ENCODE data around the gene HAL. TPM values are rescaled to one million over a fixed set of nuclear protein-coding genes. Genes with fewer than 3 reads are reported as not detected.
A peak's percentile ranks its signal among the peaks of the same experiment; 100 is the strongest.

HAL gene
- total and polyA plus RNA-seq, 2 of the 13 experiments (the other 11 are each of a cell fraction or from before 2014, with no cell fraction given) = 0.89 to 37.8 TPM

- TF ChIP-seq MYPOP (CRISPR knock-in tag; IDR thresholded peaks at IDR 0.05) (peak; percentile 72), KAT7 (CRISPR knock-in tag; IDR thresholded peaks at IDR 0.05; ENCODE audit: borderline replicate concordance) (0 out of 2 replicates have a peak, but pooled peaks have one; percentile 59), HIVEP1 (CRISPR knock-in tag; IDR thresholded peaks at IDR 0.05) (no peak; the same call in 1 of the 2 replicates), RXRA (CRISPR knock-in tag; IDR thresholded peaks at IDR 0.05) (peak; percentile 94; the same call in 1 of the 2 replicates), KDM1A (CRISPR knock-in tag; IDR thresholded peaks at IDR 0.05) (no peak), ZNF75D (CRISPR knock-in tag; IDR thresholded peaks at IDR 0.05; ENCODE audit: borderline replicate concordance) (no peak), ZNF224 (CRISPR knock-in tag; IDR thresholded peaks at IDR 0.05) (no peak), FOXJ3 (CRISPR knock-in tag; IDR thresholded peaks at IDR 0.05; ENCODE audit: borderline replicate concordance) (peak; percentile 92), MYNN (CRISPR knock-in tag; IDR thresholded peaks at IDR 0.05; ENCODE audit: low read depth) (no peak), HOXA3 (CRISPR knock-in tag; IDR thresholded peaks at IDR 0.05) (peak; percentile 89), MIER2 (CRISPR knock-in tag; IDR thresholded peaks at IDR 0.05) (peak; percentile 42; the same call in 1 of the 2 replicates), SUZ12 (IDR thresholded peaks at IDR 0.05; ENCODE audit: low read depth, low read length) (no peak), KLF12 (CRISPR knock-in tag; IDR thresholded peaks at IDR 0.05; ENCODE audit: borderline replicate concordance) (no peak), TMF1 (CRISPR knock-in tag; IDR thresholded peaks at IDR 0.05; ENCODE audit: low read depth) (peak; percentile 48; the same call in 1 of the 2 replicates), HOXA7 (CRISPR knock-in tag; IDR thresholded peaks at IDR 0.05) (no peak), MAX (IDR thresholded peaks at IDR 0.05) (peak; percentile 70), FOXA3 (CRISPR knock-in tag; IDR thresholded peaks at IDR 0.05) (peak; percentile 95)
- TF ChIP-seq, protein P1, sequence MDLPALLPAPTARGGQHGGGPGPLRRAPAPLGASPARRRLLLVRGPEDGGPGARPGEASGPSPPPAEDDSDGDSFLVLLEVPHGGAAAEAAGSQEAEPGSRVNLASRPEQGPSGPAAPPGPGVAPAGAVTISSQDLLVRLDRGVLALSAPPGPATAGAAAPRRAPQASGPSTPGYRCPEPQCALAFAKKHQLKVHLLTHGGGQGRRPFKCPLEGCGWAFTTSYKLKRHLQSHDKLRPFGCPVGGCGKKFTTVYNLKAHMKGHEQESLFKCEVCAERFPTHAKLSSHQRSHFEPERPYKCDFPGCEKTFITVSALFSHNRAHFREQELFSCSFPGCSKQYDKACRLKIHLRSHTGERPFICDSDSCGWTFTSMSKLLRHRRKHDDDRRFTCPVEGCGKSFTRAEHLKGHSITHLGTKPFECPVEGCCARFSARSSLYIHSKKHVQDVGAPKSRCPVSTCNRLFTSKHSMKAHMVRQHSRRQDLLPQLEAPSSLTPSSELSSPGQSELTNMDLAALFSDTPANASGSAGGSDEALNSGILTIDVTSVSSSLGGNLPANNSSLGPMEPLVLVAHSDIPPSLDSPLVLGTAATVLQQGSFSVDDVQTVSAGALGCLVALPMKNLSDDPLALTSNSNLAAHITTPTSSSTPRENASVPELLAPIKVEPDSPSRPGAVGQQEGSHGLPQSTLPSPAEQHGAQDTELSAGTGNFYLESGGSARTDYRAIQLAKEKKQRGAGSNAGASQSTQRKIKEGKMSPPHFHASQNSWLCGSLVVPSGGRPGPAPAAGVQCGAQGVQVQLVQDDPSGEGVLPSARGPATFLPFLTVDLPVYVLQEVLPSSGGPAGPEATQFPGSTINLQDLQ (CRISPR knock-in tag; IDR thresholded peaks at IDR 0.05) = no peak
- TF ChIP-seq, protein P2, sequence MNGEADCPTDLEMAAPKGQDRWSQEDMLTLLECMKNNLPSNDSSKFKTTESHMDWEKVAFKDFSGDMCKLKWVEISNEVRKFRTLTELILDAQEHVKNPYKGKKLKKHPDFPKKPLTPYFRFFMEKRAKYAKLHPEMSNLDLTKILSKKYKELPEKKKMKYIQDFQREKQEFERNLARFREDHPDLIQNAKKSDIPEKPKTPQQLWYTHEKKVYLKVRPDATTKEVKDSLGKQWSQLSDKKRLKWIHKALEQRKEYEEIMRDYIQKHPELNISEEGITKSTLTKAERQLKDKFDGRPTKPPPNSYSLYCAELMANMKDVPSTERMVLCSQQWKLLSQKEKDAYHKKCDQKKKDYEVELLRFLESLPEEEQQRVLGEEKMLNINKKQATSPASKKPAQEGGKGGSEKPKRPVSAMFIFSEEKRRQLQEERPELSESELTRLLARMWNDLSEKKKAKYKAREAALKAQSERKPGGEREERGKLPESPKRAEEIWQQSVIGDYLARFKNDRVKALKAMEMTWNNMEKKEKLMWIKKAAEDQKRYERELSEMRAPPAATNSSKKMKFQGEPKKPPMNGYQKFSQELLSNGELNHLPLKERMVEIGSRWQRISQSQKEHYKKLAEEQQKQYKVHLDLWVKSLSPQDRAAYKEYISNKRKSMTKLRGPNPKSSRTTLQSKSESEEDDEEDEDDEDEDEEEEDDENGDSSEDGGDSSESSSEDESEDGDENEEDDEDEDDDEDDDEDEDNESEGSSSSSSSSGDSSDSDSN (CRISPR knock-in tag; IDR thresholded peaks at IDR 0.05) = no peak
- TF ChIP-seq, protein P3, sequence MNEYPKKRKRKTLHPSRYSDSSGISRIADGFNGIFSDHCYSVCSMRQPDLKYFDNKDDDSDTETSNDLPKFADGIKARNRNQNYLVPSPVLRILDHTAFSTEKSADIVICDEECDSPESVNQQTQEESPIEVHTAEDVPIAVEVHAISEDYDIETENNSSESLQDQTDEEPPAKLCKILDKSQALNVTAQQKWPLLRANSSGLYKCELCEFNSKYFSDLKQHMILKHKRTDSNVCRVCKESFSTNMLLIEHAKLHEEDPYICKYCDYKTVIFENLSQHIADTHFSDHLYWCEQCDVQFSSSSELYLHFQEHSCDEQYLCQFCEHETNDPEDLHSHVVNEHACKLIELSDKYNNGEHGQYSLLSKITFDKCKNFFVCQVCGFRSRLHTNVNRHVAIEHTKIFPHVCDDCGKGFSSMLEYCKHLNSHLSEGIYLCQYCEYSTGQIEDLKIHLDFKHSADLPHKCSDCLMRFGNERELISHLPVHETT (CRISPR knock-in tag; conservative IDR thresholded peaks at IDR 0.05) = no peak
- TF ChIP-seq, protein P4, sequence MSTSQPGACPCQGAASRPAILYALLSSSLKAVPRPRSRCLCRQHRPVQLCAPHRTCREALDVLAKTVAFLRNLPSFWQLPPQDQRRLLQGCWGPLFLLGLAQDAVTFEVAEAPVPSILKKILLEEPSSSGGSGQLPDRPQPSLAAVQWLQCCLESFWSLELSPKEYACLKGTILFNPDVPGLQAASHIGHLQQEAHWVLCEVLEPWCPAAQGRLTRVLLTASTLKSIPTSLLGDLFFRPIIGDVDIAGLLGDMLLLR (CRISPR knock-in tag; IDR thresholded peaks at IDR 0.05) = no peak
Measured at GRCh38 chr12:95940514-95940913, 55.6 kb downstream of the HAL start (continued).
